Epithelial cell of proximal tubule (primary cell): ENCODE data around the gene PRKCE. TPM values are rescaled to one million over a fixed set of nuclear protein-coding genes. Genes with fewer than 3 reads are reported as not detected.

Source experiments
- DNase-seq: peaks from one replicate; pipeline ENCODE4 v3.0.0-alpha.2; 2011; ENCODE audit warnings: low read depth
- H3K4me3 ChIP-seq: 2 replicates; pipeline ENCODE4 v1.5.1; 2011; ENCODE audit warnings: low read depth, mild to moderate bottlenecking, low read length
- total RNA-seq: library from RNA; depleted of rRNA; stranded (reverse); fragments of >200 nt; gene quantifications from 2 replicates; pipeline ENCODE4 v1.2.3, GENCODE V29; 2015
- TF ChIP-seq, protein P1 (sequence below): conservative IDR thresholded peaks from 2 replicates; pipeline ENCODE4 v1.5.1; 2012; ENCODE audit warnings: low read depth, mild to moderate bottlenecking, low read length

Gene PRKCE
- total RNA-seq, 1 donor from 2014 or later, result 2.5 TPM

DNA sequence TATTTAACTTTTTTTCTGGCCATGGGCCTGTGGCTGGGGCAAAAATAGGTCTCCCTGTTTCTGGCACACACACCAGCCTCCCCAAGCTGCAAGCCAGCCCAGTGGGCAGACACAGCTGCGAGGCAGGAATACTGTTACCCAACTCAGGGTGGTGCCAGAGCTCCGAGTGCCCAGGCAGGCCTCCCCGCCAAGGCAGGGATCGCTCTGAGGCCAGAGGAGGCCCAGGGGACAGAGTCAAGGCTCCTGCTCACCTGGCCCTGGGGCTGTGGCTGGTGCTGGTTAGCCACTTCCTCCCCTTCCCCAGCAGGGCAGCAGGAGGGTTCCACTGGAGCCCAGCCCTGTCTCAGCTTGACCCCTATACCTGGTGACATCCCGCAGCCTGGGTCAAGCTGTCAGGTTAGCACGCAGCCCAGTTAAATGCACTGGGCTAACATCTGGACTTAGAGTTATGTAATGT, 578.7 kb downstream of the PRKCE start:
- H3K4me3 ChIP-seq, result peak overlapping the region; percentile 15
- DNase-seq, result no peak
- TF ChIP-seq, protein P1, sequence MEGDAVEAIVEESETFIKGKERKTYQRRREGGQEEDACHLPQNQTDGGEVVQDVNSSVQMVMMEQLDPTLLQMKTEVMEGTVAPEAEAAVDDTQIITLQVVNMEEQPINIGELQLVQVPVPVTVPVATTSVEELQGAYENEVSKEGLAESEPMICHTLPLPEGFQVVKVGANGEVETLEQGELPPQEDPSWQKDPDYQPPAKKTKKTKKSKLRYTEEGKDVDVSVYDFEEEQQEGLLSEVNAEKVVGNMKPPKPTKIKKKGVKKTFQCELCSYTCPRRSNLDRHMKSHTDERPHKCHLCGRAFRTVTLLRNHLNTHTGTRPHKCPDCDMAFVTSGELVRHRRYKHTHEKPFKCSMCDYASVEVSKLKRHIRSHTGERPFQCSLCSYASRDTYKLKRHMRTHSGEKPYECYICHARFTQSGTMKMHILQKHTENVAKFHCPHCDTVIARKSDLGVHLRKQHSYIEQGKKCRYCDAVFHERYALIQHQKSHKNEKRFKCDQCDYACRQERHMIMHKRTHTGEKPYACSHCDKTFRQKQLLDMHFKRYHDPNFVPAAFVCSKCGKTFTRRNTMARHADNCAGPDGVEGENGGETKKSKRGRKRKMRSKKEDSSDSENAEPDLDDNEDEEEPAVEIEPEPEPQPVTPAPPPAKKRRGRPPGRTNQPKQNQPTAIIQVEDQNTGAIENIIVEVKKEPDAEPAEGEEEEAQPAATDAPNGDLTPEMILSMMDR, result peak; percentile 60

DNA sequence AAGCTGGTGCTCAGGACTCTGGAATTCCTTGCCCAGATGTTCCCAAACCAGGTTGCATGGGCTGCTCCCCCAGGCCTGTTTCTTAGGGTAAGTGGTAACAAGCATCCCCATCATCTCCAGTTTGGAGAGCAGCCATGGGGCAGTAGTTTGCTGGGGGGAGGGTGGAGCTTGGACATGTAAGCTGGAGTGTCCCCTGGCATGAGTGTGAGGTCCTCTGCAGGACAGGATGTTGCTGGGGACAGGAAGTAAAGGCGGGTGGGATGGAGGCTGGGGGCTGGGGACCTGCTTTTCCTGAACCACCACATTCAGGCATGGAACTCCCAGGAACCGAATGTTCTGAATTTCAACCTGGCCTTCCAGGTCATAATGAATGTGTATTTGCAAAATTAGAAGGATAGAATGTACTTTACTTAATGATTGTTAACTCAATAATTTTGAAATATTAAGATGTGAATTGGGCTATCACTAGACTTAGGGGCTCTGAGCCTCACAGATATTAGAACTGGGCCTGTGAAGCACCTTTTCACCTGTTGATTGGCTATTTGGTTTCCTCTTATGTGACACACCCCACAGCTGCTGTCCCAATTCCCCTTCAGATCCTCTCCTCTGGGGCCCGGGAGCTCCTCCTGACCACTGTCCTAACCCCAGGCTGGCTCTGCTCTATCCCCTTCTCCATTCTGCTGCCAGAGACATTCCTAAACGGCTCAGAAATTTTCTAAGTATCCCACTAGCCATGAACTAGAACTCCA, 579.4 kb downstream of the PRKCE start:
- TF ChIP-seq, protein P1, result no peak
- no peak for DNase-seq
- no peak overlapping the region for H3K4me3 ChIP-seq

GRCh38 chr2:46231721-46232120, 580.2 kb downstream of the PRKCE start:
- TF ChIP-seq, protein P1, result no peak

GRCh38 chr2:46232860-46233259, 581.4 kb downstream of the PRKCE start:
- no peak overlapping the region for H3K4me3 ChIP-seq
- TF ChIP-seq, protein P1, result no peak
- DNase-seq, result no peak

More at GRCh38 chr2:46231721-46232120, 580.2 kb downstream of the PRKCE start:
- DNase-seq, result no peak
- H3K4me3 ChIP-seq, result no peak overlapping the region

DNA sequence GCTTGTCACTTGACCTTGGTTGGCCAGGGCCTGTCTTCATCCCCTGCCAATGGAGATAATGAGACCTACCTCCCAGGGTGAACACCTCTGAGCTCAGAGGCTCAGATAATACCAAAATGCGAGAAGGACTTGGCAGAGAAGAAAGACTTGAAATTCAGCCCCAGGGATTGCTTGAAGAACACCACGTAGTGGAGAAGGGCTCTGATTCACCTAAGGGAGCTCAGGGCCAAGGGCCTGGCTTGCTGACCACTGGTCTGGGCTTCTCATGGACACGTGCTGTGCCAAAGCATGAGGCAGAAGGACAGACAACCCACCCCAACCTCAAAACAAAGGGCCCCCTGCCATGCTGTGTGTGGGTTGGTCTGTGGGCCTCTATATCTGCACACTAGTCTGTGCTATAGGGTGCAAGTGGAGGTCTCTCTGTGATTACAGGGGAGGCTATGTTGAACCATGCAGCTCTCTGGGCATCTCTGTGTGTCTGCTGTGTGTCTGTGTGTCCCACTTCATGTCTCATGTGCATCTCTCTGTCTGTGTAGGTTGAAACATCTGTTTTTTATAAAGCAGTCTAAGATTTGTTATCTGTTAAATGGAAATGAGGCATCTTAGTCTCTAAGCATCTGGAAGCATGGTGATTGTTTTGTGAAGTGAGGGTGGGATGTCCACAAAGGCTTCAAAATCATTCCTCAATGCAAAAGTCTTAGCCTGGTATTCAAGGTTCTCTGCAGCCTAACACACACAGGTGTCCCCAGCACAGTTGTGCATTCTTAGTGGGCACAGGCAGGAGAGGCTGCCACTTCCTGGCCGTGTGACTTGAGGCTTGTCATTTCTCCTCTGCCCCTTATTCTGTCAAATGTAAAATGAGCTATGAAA, 584.8 kb downstream of the PRKCE start:
- TF ChIP-seq, protein P1, result no peak
- no peak overlapping the region for H3K4me3 ChIP-seq
- no peak for DNase-seq

GRCh38 chr2:46236876-46237859, 585.7 kb downstream of the PRKCE start:
- DNase-seq, result no peak
- H3K4me3 ChIP-seq, result no peak overlapping the region
- TF ChIP-seq, protein P1, result no peak

Other genes with a start within 250 kb of the PRKCE start
- gene SRBD1, start 40.4 kb upstream of the PRKCE start, total RNA-seq, result 8.1 and 9.3 TPM in 2 replicates